K562 (cell line): ENCODE data around the gene PRRC2C. TPM values are rescaled to one million over a fixed set of nuclear protein-coding genes. Genes with fewer than 3 reads are reported as not detected.
A peak's percentile ranks its signal among the peaks of the same experiment; 100 is the strongest.

Experiments used
- ATAC-seq: fragments of 200-7000 bp; cut with Tn5 transposase; 3 replicates; pipeline ENCODE4 v1.9.1; 2020; ENCODE audit warnings: moderate library complexity
- BruUV-seq: library from RNA; stranded (reverse); fragments of 400-500 nt; replicated peaks from 2 replicates; lab custom pipeline; 2021; lab: Mats Ljungman, UMichigan
- CTCF ChIA-PET: fragments of 300-600 bp; formaldehyde crosslinking; extraction: SDS; loops from one replicate; lab custom pipeline; 2021; ENCODE audit warnings: low intra/inter-chr PET ratio; lab: Yijun Ruan, JAX
- POLR2A ChIA-PET: fragments of 300-600, 350-650 bp; sonication (Branson Sonifier 250); formaldehyde crosslinking; extraction: SDS; loops from one replicate; lab custom pipeline; 2021; ENCODE audit warnings: antibody characterized with exemption, inconsistent platforms; lab: Yijun Ruan, JAX
- DNase-seq, 4 experiments: peaks; one replicate each; pipeline versions ENCODE4 v3.0.0 to v3.0.0-alpha.2; 2011 to 2018; ENCODE audit warnings: low spot score in 3 of 4, mixed read lengths in 3 of 4; ENCODE audit errors: extremely low read depth in 1 of 4
- FAIRE-seq: peaks from 2 replicates; lab custom pipeline; 2011; peaks lifted over from hg19 to GRCh38; lab: Jason Lieb, UNC
- H2AFZ ChIP-seq: 2 replicates; pipeline ENCODE4 v1.6.0; 2011; ENCODE audit warnings: low read depth, low read length, control low read depth, inconsistent platforms
- H3K27ac ChIP-seq: fragments of 200-600 bp; 3 replicates; pipeline ENCODE4 v1.8.0; 2011; ENCODE audit warnings: low read depth, mild to moderate bottlenecking, control low read depth, inconsistent platforms, low read length, moderate library complexity, mixed read lengths; ENCODE audit errors: extremely low read depth
- H3K27me3 ChIP-seq, 2 experiments: fragments of 300-600 bp in 1 of 2; 2 replicates in 1 of 2; 3 replicates in 1 of 2; pipeline versions ENCODE4 v1.6.0 to v1.8.0; 2011; ENCODE audit warnings: inconsistent platforms in 2 of 2, low read length in 2 of 2, mild to moderate bottlenecking in 1 of 2, mixed read lengths in 1 of 2, moderate library complexity in 1 of 2; ENCODE audit not compliant: control insufficient read depth in 2 of 2, insufficient read depth in 2 of 2
- H3K36me3 ChIP-seq: fragments of 300-600 bp; 3 replicates; pipeline ENCODE4 v1.8.0; 2011; ENCODE audit warnings: mild to moderate bottlenecking, low read length, inconsistent platforms; ENCODE audit not compliant: control insufficient read depth, insufficient read depth
- H3K4me1 ChIP-seq, 2 experiments: fragments of 200-600 bp in 1 of 2; replicated peaks in 1 of 2; 2 replicates in 1 of 2; 3 replicates in 1 of 2; pipeline versions ENCODE4 v1.5.1 to v1.8.0; 2011; ENCODE audit warnings: inconsistent platforms in 2 of 2, low read length in 2 of 2, mild to moderate bottlenecking in 1 of 2, mixed read lengths in 1 of 2, moderate library complexity in 1 of 2; ENCODE audit not compliant: control insufficient read depth in 2 of 2, insufficient read depth in 2 of 2
- H3K4me2 ChIP-seq: 2 replicates; pipeline ENCODE4 v1.6.1; 2011; ENCODE audit warnings: low read length, control low read depth, inconsistent platforms, mixed read lengths; ENCODE audit not compliant: insufficient read depth
- H3K4me3 ChIP-seq: fragments of 200-600 bp; sonication (generic), shearing (Covaris generic); 2 replicates; pipeline ENCODE4 v1.5.1; 2016; ENCODE audit warnings: control low read depth, inconsistent platforms
- H3K79me2 ChIP-seq: fragments of 200-600 bp; 3 replicates; pipeline ENCODE4 v1.8.0; 2011; ENCODE audit warnings: low read length, inconsistent platforms; ENCODE audit not compliant: control insufficient read depth, insufficient read depth
- H3K9ac ChIP-seq, 2 experiments: 2 replicates each; pipeline versions ENCODE4 v1.6.0 to v1.6.1; 2011; ENCODE audit warnings: low read depth in 2 of 2, low read length in 2 of 2, control low read depth in 1 of 2, inconsistent platforms in 1 of 2, mild to moderate bottlenecking in 1 of 2, mixed read lengths in 1 of 2; ENCODE audit not compliant: insufficient read depth in 1 of 2
- H3K9me1 ChIP-seq: one replicate; pipeline ENCODE4 v1.6.0; 2011; ENCODE audit warnings: inconsistent platforms, mild to moderate bottlenecking, low read length, moderate library complexity; ENCODE audit not compliant: control insufficient read depth, insufficient read depth
- H3K9me3 ChIP-seq: replicated peaks from 2 replicates; pipeline ENCODE4 v1.5.1; 2011; ENCODE audit warnings: low read depth, low read length, inconsistent platforms; ENCODE audit not compliant: control insufficient read depth, insufficient read depth
- H4K20me1 ChIP-seq: replicated peaks from 2 replicates; pipeline ENCODE4 v1.6.1; 2011; ENCODE audit warnings: low read length, inconsistent platforms, mixed read lengths; ENCODE audit not compliant: control insufficient read depth, insufficient read depth
- CC2D1A ChIP-seq: fragments of 450-650 bp; IDR thresholded peaks from 2 replicates; pipeline ENCODE4 v1.6.1; 2017; ENCODE audit warnings: mild to moderate bottlenecking
- FOXK2 ChIP-seq, 2 experiments: fragments of 450-650 bp; IDR thresholded peaks in 1 of 2; conservative IDR thresholded peaks in 1 of 2; 2 replicates each; pipeline ENCODE4 v1.6.1; 2016; ENCODE audit warnings: low read depth in 2 of 2, mild to moderate bottlenecking in 1 of 2
- GABPA ChIP-seq: fragments of 200-800 bp; sonication (Bioruptor generic); conservative IDR thresholded peaks from 2 replicates; pipeline ENCODE4 v1.6.1; 2016; ENCODE audit warnings: low read depth, missing genetic modification characterization, missing compliant biosample characterization
- HLTF ChIP-seq: fragments of 450-650 bp; IDR thresholded peaks from 2 replicates; pipeline ENCODE4 v1.6.1; 2016
- KAT7 ChIP-seq: sonication (generic); formaldehyde crosslinking; IDR thresholded peaks from 2 replicates; pipeline ENCODE4 v1.8.0; 2022; ENCODE audit warnings: missing genetic modification reagents, mild to moderate bottlenecking, borderline replicate concordance
- MAFF ChIP-seq: IDR thresholded peaks from 2 replicates; pipeline ENCODE4 v1.6.1; 2012; ENCODE audit warnings: low read length, improper control_type of control experiment
- MCM5 ChIP-seq: fragments of 450-650 bp; IDR thresholded peaks from 2 replicates; pipeline ENCODE4 v1.6.1; 2016; ENCODE audit warnings: low read depth
- NCOA1 ChIP-seq: fragments of 450-650 bp; IDR thresholded peaks from 2 replicates; pipeline ENCODE4 v1.6.1; 2016; ENCODE audit warnings: low read depth
- NCOA2 ChIP-seq, 2 experiments: fragments of 450-650 bp; IDR thresholded peaks; 2 replicates each; pipeline ENCODE4 v1.6.1; 2018; ENCODE audit warnings: mild to moderate bottlenecking in 2 of 2, moderate library complexity in 1 of 2; ENCODE audit not compliant: partially characterized antibody in 2 of 2
- NR1H2 ChIP-seq: sonication (generic); formaldehyde crosslinking; IDR thresholded peaks from 2 replicates; pipeline ENCODE4 v1.4.0; 2020; ENCODE audit warnings: mild to moderate bottlenecking, missing genetic modification reagents
- PHB2 ChIP-seq: fragments of 450-650 bp; IDR thresholded peaks from 2 replicates; pipeline ENCODE4 v1.6.1; 2017; ENCODE audit warnings: low read depth
- PHF8 ChIP-seq: fragments of 200-600 bp; sonication (generic); IDR thresholded peaks from 2 replicates; pipeline ENCODE4 v1.6.1; 2012; ENCODE audit warnings: mixed run types, mild to moderate bottlenecking, inconsistent platforms, low read length, moderate library complexity, borderline replicate concordance
- PTTG1 ChIP-seq: fragments of 450-650 bp; IDR thresholded peaks from 2 replicates; pipeline ENCODE4 v1.6.1; 2016; ENCODE audit warnings: low read depth, mild to moderate bottlenecking, missing genetic modification characterization, missing compliant biosample characterization
- TAF1 ChIP-seq: IDR thresholded peaks from 2 replicates; pipeline ENCODE4 v1.6.1; 2011; ENCODE audit warnings: mild to moderate bottlenecking, low read length, moderate library complexity; ENCODE audit not compliant: insufficient read depth, control insufficient read depth, severe bottlenecking; ENCODE audit errors: extremely low read depth
- ZFP36 ChIP-seq: fragments of 150-350 bp; IDR thresholded peaks from 2 replicates; pipeline ENCODE4 v1.6.1; 2018; ENCODE audit warnings: low read length, low read depth; ENCODE audit not compliant: partially characterized antibody
- ZNF175 ChIP-seq: fragments of 200-800 bp; sonication (Bioruptor generic); IDR thresholded peaks from 2 replicates; pipeline ENCODE4 v1.6.1; 2016; ENCODE audit warnings: low read depth, mild to moderate bottlenecking, missing genetic modification characterization, missing compliant biosample characterization
- ZNF561 ChIP-seq: fragments of 450-650 bp; formaldehyde crosslinking; conservative IDR thresholded peaks from 2 replicates; pipeline ENCODE4 v1.4.0; 2020; ENCODE audit warnings: mild to moderate bottlenecking, moderate library complexity
- ZNF57 ChIP-seq: fragments of 450-650 bp; formaldehyde crosslinking; IDR thresholded peaks from 2 replicates; pipeline ENCODE4 v1.4.0; 2020; ENCODE audit warnings: mild to moderate bottlenecking, moderate library complexity
- ZNF785 ChIP-seq: fragments of 250-450 bp; sonication (Bioruptor Pico); IDR thresholded peaks from 2 replicates; pipeline ENCODE4 v1.4.0; 2020; ENCODE audit warnings: mild to moderate bottlenecking
- ZZZ3 ChIP-seq: fragments of 450-650 bp; IDR thresholded peaks from 2 replicates; pipeline ENCODE4 v1.6.1; 2016; ENCODE audit warnings: antibody characterized with exemption, mild to moderate bottlenecking, moderate library complexity
- WGBS: fragments of 100-300 bp; shearing (Covaris generic); methylation state at CpG from one replicate; pipeline ENCODE4 v1.1.6; 2016; ENCODE audit warnings: low coverage, mixed read lengths; ENCODE audit not compliant: insufficient coverage; ENCODE audit errors: missing lambda C conversion rate; 5-methylcytosine and 5-hydroxymethylcytosine counted together
- in situ Hi-C: fragments of 300-500 bp; cut with MboI; formaldehyde crosslinking; loops from 4 replicates; pipeline ENCODE4 v1.15.0; 2018; ENCODE audit warnings: inconsistent platforms, mixed read lengths
- intact Hi-C: fragments of 100-400 bp; cut with micrococcal nuclease; formaldehyde crosslinking; loops from 2 replicates; pipeline ENCODE4 v1.14.2; 2022
- polyA plus RNA-seq, 8 experiments: library from polyadenylated mRNA; depleted of rRNA in 4 of 8; stranded (reverse) in 5 of 8; unstranded in 3 of 8; fragments of >200 nt; fragmentation: Nextera tagmentation in 2 of 8; fragmentation: Illumina TruSeq in 1 of 8; extraction: Ambion mirVana in 2 of 8; extraction: Trizol in 1 of 8; gene quantifications; 2 replicates each; pipeline versions ENCODE4 v1.2.1 to v1.2.3, GENCODE V29; 2011 to 2014; ENCODE audit warnings: inconsistent platforms in 1 of 8, missing spikeins in 1 of 8
- total RNA-seq, 7 experiments: library from RNA; depleted of rRNA in 6 of 7; stranded (reverse); fragments of >200 nt in 6 of 7; fragmentation: Illumina TruSeq in 2 of 7; extraction: Trizol in 2 of 7; gene quantifications; 2 replicates each; pipeline versions ENCODE4 v1.2.1 to v1.2.3, GENCODE V29; 2011 to 2021; ENCODE audit warnings: low replicate concordance in 1 of 7

The PRRC2C gene
- total and polyA plus RNA-seq, 9 of the 15 experiments (the other 6 are each of a cell fraction or from before 2014, with no cell fraction given): 61.9 to 237 (median 105) TPM

GRCh38 chr1:171515299-171515698, 30.0 kb downstream of the PRRC2C start:
- H3K9me1 ChIP-seq: no peaks in the 10 kb centered on the region
- H3K9ac ChIP-seq: no peak overlapping the region
- WGBS: 96% methylated on average over 1 of the region's 1 CpG
- H4K20me1 ChIP-seq: no peaks in the 10 kb centered on the region; the same call in 1 of the 2 replicates
- no peak overlapping the region for H2AFZ ChIP-seq
- no peak for TF ChIP-seq FOXK2 (conservative IDR thresholded peaks at IDR 0.05 in 1 of 2, IDR thresholded peaks at IDR 0.05 in 1 of 2; ENCODE audit: low read depth in 2 of 2)
- 0 out of 2 replicates have a peak, but pooled peaks have one; percentile 25 for TF ChIP-seq ZZZ3
- no peak for TF ChIP-seq NCOA1
- no peak for TF ChIP-seq NR1H2 (CRISPR knock-in tag)
- ChIA-PET POLR2A (interaction anchor here (1.4 to 2.3 kb wide), 3 partner anchors 11 to 17 kb away, joined by 4 to 12 read pairs (median 10); no protein-coding TSS in a partner anchor), CTCF (no interaction called here)
- no peak for FAIRE-seq
- H3K36me3 ChIP-seq: peaks cover 80% of the 10 kb centered on the region
- no peaks in the 10 kb centered on the region for H3K4me1 ChIP-seq
- H3K27me3 ChIP-seq: no peaks in the 10 kb centered on the region
- H3K4me2 ChIP-seq: no peak overlapping the region
- no peak overlapping the region for H3K27ac ChIP-seq
- BruUV-seq: no TSS peak
- intact Hi-C loops (no loop called here), in situ Hi-C loops (no loop called here)
- H3K79me2 ChIP-seq: peaks cover 50% of the 10 kb centered on the region
- DNase-seq: no peak
- no peak for ATAC-seq
- H3K9me3 ChIP-seq: no peaks in the 10 kb centered on the region
- H3K4me3 ChIP-seq: no peak overlapping the region

- Histone ChIP-seq H4K20me1 (no peaks in the 10 kb centered on the region; the same call in 1 of the 2 replicates), H3K27ac (no peak overlapping the region), H3K9me1 (no peaks in the 10 kb centered on the region), H3K9ac (no peak overlapping the region), H3K27me3 (no peaks in the 10 kb centered on the region), H3K4me2 (no peak overlapping the region), H3K79me2 (peaks cover 45% of the 10 kb centered on the region), H3K9me3 (no peaks in the 10 kb centered on the region), H2AFZ (no peak overlapping the region), H3K36me3 (peaks cover 84% of the 10 kb centered on the region), H3K4me1 (no peaks in the 10 kb centered on the region), H3K4me3 (no peak overlapping the region)
- no TSS peak for BruUV-seq
- intact Hi-C loops: no loop called here
- CTCF ChIA-PET: no interaction called here
- WGBS: 95% methylated on average over 4 of the region's 4 CpGs
- in situ Hi-C loops: no loop called here
- ATAC-seq (no peak), DNase-seq (no peak), FAIRE-seq (no peak)
- POLR2A ChIA-PET: interaction anchor here (1.4 to 2.3 kb wide), 3 partner anchors 10 to 17 kb away, joined by 4 to 12 read pairs (median 10); no protein-coding TSS in a partner anchor
- no peak for TF ChIP-seq ZNF57
- TF ChIP-seq PHB2: no peak
- no peak for TF ChIP-seq ZNF561 (CRISPR knock-in tag)
- TF ChIP-seq PHF8: no peak
- TF ChIP-seq GABPA: no peak
- TF ChIP-seq ZNF175 (CRISPR knock-in tag): no peak
- no peak for TF ChIP-seq HLTF
- TF ChIP-seq MAFF: no peak
- TF ChIP-seq MCM5: no peak
- no peak for TF ChIP-seq KAT7
- TF ChIP-seq ZNF785 (CRISPR knock-in tag): no peak
- no peak for TF ChIP-seq ZFP36
- no peak for TF ChIP-seq PTTG1 (tag)
- no peak for TF ChIP-seq TAF1
- no peak for TF ChIP-seq NCOA2 (IDR thresholded peaks at IDR 0.05; ENCODE audit: partially characterized antibody in 2 of 2)
- no peak for TF ChIP-seq CC2D1A
Measured at GRCh38 chr1:171515741-171516140, 30.4 kb downstream of the PRRC2C start.
